ENCODE data around the gene HOXB2. TPM values are rescaled to one million over a fixed set of nuclear protein-coding genes. Genes with fewer than 3 reads are reported as not detected.

HOXB2 gene
- total RNA-seq, 4 donors from 2014 or later: 36.3 to 86.4 (median 63.4) TPM

DNA sequence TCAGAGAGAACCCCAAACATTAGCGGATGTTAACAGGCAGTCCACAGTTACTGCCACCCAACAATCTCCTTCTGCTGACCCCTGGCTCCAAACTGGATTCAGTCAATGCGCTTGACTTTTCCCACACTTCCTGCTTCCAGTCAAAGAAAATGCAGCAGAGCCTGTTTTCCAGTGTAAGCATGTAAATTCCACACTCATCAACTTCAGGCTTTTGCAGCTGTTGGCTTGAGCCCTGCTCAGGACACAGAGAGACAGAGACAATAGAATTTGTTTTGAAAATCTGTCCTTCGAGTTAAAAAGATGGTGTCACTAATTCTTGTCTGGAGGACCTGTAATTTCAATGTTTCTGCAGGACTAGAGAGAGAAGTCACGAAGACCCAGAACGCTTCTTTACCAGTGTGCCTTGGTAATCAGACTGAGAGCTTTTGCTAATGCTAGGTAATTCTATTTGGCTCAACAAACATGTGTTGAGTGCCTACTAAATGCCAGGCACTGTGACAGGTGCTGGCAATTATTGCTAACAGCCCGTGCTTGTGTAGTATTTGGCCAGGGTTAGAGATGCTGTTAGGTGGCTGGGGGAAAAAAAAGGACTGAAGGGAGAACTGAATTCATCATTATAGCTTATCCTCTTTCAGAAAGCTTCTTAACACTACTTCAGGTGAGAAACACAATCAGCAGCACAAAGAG is 46.6 kb downstream of the HOXB2 start:
- DNase-seq (ENCODE audit: extremely low spot score): no peak
- Histone ChIP-seq H3K27me3 (no peaks in the 10 kb centered on the region), H3K27ac (replicated peaks in 1 of 4) (no peak overlapping the region), H3K36me3 (no peaks in the 10 kb centered on the region), H3K9me3 (no peaks in the 10 kb centered on the region), H3K4me3 (no peak overlapping the region), H3K4me1 (peaks cover 0 to 28% (median 15%) of the 10 kb centered on the region in 4 donors)
- TF ChIP-seq POLR2A (IDR thresholded peaks at IDR 0.05; ENCODE audit: low read depth) (no peak), EP300 (IDR thresholded peaks at IDR 0.05) (no peak), POLR2AphosphoS5 (IDR thresholded peaks at IDR 0.05) (no peak)
- TF ChIP-seq, protein P1, sequence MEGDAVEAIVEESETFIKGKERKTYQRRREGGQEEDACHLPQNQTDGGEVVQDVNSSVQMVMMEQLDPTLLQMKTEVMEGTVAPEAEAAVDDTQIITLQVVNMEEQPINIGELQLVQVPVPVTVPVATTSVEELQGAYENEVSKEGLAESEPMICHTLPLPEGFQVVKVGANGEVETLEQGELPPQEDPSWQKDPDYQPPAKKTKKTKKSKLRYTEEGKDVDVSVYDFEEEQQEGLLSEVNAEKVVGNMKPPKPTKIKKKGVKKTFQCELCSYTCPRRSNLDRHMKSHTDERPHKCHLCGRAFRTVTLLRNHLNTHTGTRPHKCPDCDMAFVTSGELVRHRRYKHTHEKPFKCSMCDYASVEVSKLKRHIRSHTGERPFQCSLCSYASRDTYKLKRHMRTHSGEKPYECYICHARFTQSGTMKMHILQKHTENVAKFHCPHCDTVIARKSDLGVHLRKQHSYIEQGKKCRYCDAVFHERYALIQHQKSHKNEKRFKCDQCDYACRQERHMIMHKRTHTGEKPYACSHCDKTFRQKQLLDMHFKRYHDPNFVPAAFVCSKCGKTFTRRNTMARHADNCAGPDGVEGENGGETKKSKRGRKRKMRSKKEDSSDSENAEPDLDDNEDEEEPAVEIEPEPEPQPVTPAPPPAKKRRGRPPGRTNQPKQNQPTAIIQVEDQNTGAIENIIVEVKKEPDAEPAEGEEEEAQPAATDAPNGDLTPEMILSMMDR (IDR thresholded peaks at IDR 0.05): no peak
- WGBS: 66% methylated on average over 6 of the region's 6 CpGs
- intact Hi-C loops (cut with DNase I): no loop called here

DNA sequence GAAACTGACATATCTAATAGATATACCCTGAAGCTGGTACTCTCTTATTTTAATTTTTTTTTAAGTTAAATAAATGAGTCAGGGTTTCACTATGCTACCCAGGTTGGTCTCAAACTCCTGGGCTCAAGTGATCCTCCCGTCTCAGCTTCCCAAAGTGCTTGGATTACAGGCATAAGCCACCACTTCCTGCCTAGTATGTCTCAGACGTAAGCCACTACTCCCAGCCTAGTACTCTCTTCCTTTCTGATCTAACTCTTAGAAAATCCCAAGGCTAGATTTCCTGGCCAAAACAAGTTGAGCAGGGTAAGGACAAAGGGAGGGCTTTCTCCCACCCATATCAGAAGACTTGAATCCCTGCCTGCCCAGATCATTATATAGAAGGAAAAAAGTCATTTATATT is 47.8 kb downstream of the HOXB2 start:
- 60% methylated on average over 2 of the region's 2 CpGs for WGBS
- peaks cover 11 to 38% (median 27%) of the 10 kb centered on the region in 4 donors for H3K4me1 ChIP-seq
- H3K4me3 ChIP-seq: no peak overlapping the region
- H3K27ac ChIP-seq (replicated peaks in 1 of 4): no peak overlapping the region
- no peaks in the 10 kb centered on the region for H3K9me3 ChIP-seq
- no peaks in the 10 kb centered on the region for H3K36me3 ChIP-seq
- no peak for TF ChIP-seq POLR2A (IDR thresholded peaks at IDR 0.05; ENCODE audit: low read depth)
- TF ChIP-seq, protein P1 (IDR thresholded peaks at IDR 0.05): no peak
- TF ChIP-seq POLR2AphosphoS5 (IDR thresholded peaks at IDR 0.05): no peak
- TF ChIP-seq EP300 (IDR thresholded peaks at IDR 0.05): no peak
- H3K27me3 ChIP-seq: no peaks in the 10 kb centered on the region
- intact Hi-C loops (cut with DNase I): no loop called here
- no peak for DNase-seq (ENCODE audit: extremely low spot score)

DNA sequence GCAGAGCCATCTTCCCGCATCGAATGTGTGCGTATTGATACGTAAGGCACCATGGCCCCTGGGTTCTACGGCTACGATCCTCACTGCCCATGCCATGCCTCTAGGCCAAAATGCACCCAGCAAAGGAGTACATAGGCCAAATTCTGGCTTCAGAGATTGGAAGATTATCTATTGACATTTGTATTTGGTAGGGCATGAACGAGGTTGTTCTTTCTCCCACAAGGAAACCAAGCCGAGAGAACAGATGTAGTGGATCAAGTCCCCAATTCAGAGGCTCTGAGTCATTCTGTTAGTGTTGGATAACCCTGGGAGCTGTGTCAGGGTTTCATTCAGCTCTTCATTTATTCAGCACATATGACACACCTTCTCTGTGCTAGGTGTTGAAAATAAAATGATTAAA is 50.6 kb downstream of the HOXB2 start:
- no peak for DNase-seq (ENCODE audit: extremely low spot score)
- Histone ChIP-seq H3K27ac (replicated peaks in 1 of 4) (no peak overlapping the region), H3K4me1 (peaks cover 12 to 29% (median 19%) of the 10 kb centered on the region in 4 donors), H3K27me3 (no peaks in the 10 kb centered on the region), H3K36me3 (no peaks in the 10 kb centered on the region), H3K9me3 (no peaks in the 10 kb centered on the region), H3K4me3 (no peak overlapping the region)
- no peak for TF ChIP-seq EP300 (IDR thresholded peaks at IDR 0.05)
- TF ChIP-seq POLR2AphosphoS5 (IDR thresholded peaks at IDR 0.05): no peak
- no peak for TF ChIP-seq POLR2A (IDR thresholded peaks at IDR 0.05; ENCODE audit: low read depth)
- TF ChIP-seq, protein P1 (IDR thresholded peaks at IDR 0.05): no peak
- intact Hi-C loops (cut with DNase I): loop anchor here (5.0 kb wide), 1 partner anchor 142 kb away; no protein-coding TSS in a partner anchor
- WGBS: 78% methylated on average over 8 of the region's 8 CpGs

Other genes starting within 250 kb of the HOXB2 start
- 1 to 10 TPM; 1.1 to 1.7 (median 1.2) TPM for gene SKAP1, start 114.9 kb downstream of the HOXB2 start, total RNA-seq
- gene HOXB1, start 14.1 kb downstream of the HOXB2 start, total RNA-seq: not detected
- 1 to 10 TPM; 3.5 to 8.3 (median 5.0) TPM for gene HOXB4, start 33.2 kb upstream of the HOXB2 start, total RNA-seq
- 10 to 100 TPM; 10.8 to 34.9 (median 28.7) TPM for gene HOXB3, start 45.1 kb upstream of the HOXB2 start, total RNA-seq
- under 1 TPM; 0.17 to 0.83 (median 0.36) TPM for gene HOXB5, start 48.7 kb upstream of the HOXB2 start, total RNA-seq
- 1 to 10 TPM; 2.2 to 5.4 (median 2.9) TPM for gene HOXB6, start 59.9 kb upstream of the HOXB2 start, total RNA-seq
- 1 to 10 TPM in 1 of 4 donors, under 1 TPM in 3; 0.52 to 1.7 (median 0.66) TPM for gene HOXB7, start 65.9 kb upstream of the HOXB2 start, total RNA-seq
- not detected for gene HOXB8, start 70.2 kb upstream of the HOXB2 start, total RNA-seq
- gene HOXB9, start 81.2 kb upstream of the HOXB2 start, total RNA-seq: not detected
- gene PRAC1, start 177.4 kb upstream of the HOXB2 start, total RNA-seq: not detected
- gene PRAC2, start 178.1 kb upstream of the HOXB2 start, total RNA-seq: not detected
- gene HOXB13, start 183.6 kb upstream of the HOXB2 start, total RNA-seq: not detected